ENCODE measurements around the gene CCDC88C. TPM values are rescaled to one million over a fixed set of nuclear protein-coding genes. Genes with fewer than 3 reads are reported as not detected.
A peak's percentile ranks its signal among the peaks of the same experiment; 100 is the strongest.

The CCDC88C gene
- total and polyA plus RNA-seq, 11 donors, result 2.4 to 15.6 (median 4.8) TPM

- intact Hi-C loops (cut with DNase I), result loop anchor here in 3 of 10 donors (5.0 to 10.0 kb wide), 2 partner anchors 42 to 49 kb away; no protein-coding TSS in a partner anchor
- H3K27me3 ChIP-seq, result peaks cover 0 to 23% (median 4%) of the 10 kb centered on the region in 9 donors
- WGBS, 4 donors, result 76 to 79% (median 76%) methylated on average over 11 of the region's 11 CpGs
Observed at GRCh38 chr14:91413547-91414474, 3.8 kb downstream of the CCDC88C start.

DNA sequence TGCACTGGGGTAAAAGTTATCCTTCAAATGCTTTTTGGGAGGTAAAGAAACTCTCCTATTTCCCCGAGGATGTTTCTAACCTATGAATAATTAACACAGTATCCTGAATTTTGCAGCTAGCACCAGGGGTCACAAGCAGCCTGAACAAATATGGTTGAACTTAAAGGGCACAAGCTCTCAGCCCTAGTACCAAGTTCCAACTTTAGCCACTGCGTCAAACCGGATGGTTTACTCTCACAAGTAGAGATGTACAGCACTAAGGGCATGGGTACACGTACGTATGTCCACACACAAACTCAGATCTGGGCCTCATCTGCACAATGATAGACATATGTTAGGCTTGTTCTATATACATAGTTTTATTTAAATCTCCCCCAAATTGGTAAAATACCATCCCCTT is 4.7 kb downstream of the CCDC88C start:
- H3K36me3 ChIP-seq, result peaks cover 0 to 2% (median 0%) of the 10 kb centered on the region in 9 donors
- H3K27ac ChIP-seq, result peak overlapping the region in 1 of 12 donors; percentile 81
- H3K4me3 ChIP-seq, result peak overlapping the region in 1 of 12 donors; percentile 85
- WGBS, 4 donors, result 72 to 95% (median 88%) methylated on average over 5 of the region's 5 CpGs
- H3K9me3 ChIP-seq, result no peaks in the 10 kb centered on the region
- intact Hi-C loops (cut with DNase I), result loop anchor here in 3 of 10 donors (5.0 to 10.0 kb wide), 2 partner anchors 41 to 48 kb away; no protein-coding TSS in a partner anchor
- DNase-seq (no peak), ATAC-seq (no peak)
- TF ChIP-seq, protein P1, sequence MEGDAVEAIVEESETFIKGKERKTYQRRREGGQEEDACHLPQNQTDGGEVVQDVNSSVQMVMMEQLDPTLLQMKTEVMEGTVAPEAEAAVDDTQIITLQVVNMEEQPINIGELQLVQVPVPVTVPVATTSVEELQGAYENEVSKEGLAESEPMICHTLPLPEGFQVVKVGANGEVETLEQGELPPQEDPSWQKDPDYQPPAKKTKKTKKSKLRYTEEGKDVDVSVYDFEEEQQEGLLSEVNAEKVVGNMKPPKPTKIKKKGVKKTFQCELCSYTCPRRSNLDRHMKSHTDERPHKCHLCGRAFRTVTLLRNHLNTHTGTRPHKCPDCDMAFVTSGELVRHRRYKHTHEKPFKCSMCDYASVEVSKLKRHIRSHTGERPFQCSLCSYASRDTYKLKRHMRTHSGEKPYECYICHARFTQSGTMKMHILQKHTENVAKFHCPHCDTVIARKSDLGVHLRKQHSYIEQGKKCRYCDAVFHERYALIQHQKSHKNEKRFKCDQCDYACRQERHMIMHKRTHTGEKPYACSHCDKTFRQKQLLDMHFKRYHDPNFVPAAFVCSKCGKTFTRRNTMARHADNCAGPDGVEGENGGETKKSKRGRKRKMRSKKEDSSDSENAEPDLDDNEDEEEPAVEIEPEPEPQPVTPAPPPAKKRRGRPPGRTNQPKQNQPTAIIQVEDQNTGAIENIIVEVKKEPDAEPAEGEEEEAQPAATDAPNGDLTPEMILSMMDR (IDR thresholded peaks at IDR 0.05), result no peak
- TF ChIP-seq POLR2A (IDR thresholded peaks at IDR 0.05), result no peak
- H3K27me3 ChIP-seq, result peaks cover 0 to 16% (median 4%) of the 10 kb centered on the region in 9 donors
- peaks cover 0 to 58% (median 7%) of the 10 kb centered on the region in 12 donors for H3K4me1 ChIP-seq

More at GRCh38 chr14:91413547-91414474, 3.8 kb downstream of the CCDC88C start:
- DNase-seq (no peak), ATAC-seq (no peak)
- Histone ChIP-seq H3K4me3 (peak overlapping the region in 1 of 12 donors; percentile 85), H3K4me1 (peaks cover 0 to 65% (median 15%) of the 10 kb centered on the region in 12 donors), H3K9me3 (no peaks in the 10 kb centered on the region), H3K36me3 (no peaks in the 10 kb centered on the region), H3K27ac (peak overlapping the region in 1 of 12 donors; percentile 81)
- TF ChIP-seq, protein P1 (IDR thresholded peaks at IDR 0.05), result no peak
- no peak for TF ChIP-seq POLR2A (IDR thresholded peaks at IDR 0.05)

GRCh38 chr14:91410771-91411536 is 6.7 kb downstream of the CCDC88C start:
- Histone ChIP-seq H3K9me3 (no peaks in the 10 kb centered on the region), H3K27ac (peak overlapping the region in 1 of 12 donors; percentile 71), H3K36me3 (peaks cover 0 to 3% (median 0%) of the 10 kb centered on the region in 9 donors), H3K4me1 (peaks cover 0 to 58% (median 3%) of the 10 kb centered on the region in 12 donors), H3K27me3 (peaks cover 0 to 4% (median 0%) of the 10 kb centered on the region in 9 donors), H3K4me3 (peak overlapping the region in 1 of 12 donors; percentile 23)
- DNase-seq (no peak), ATAC-seq (no peak)
- no peak for TF ChIP-seq POLR2A (IDR thresholded peaks at IDR 0.05)
- TF ChIP-seq, protein P1 (IDR thresholded peaks at IDR 0.05), result no peak
- intact Hi-C loops (cut with DNase I), result loop anchor here in 3 of 10 donors (5.0 to 10.0 kb wide), 2 partner anchors 39 to 46 kb away; no protein-coding TSS in a partner anchor
- WGBS, 4 donors, result 78 to 84% (median 81%) methylated on average over 12 of the region's 12 CpGs
